Thoracic aorta (tissue), 2 donors: Measurements from ENCODE around the gene FILIP1. TPM values are rescaled to one million over a fixed set of nuclear protein-coding genes. Genes with fewer than 3 reads are reported as not detected.
"Not testable (repeated sequence)": the region's sequence is repeated elsewhere in the genome, so short reads cannot be mapped to it uniquely, and the experiment has no call there.

Source experiments
- ATAC-seq: fragments of 150-250 bp; one replicate; pipeline ENCODE4 v1.8.0; 2017; ENCODE audit warnings: low read depth; ENCODE audit not compliant: insufficient number of reproducible peaks, low FRiP score
- DNase-seq: peaks from one replicate; pipeline ENCODE4 v3.0.0-alpha.2; 2020; ENCODE audit warnings: low spot score
- H3K27ac ChIP-seq, 2 donors: fragments of 200-600 bp; sonication (generic); 1 replicate in 1 of 2; 2 replicates in 1 of 2; pipeline ENCODE4 v1.5.1; 2016; ENCODE audit warnings: mild to moderate bottlenecking in 2 of 2, moderate library complexity in 2 of 2
- H3K27me3 ChIP-seq: fragments of 200-600 bp; sonication (generic); replicated peaks from 2 replicates; pipeline ENCODE4 v1.6.0; 2016; ENCODE audit warnings: mild to moderate bottlenecking; ENCODE audit not compliant: insufficient read depth
- H3K36me3 ChIP-seq: fragments of 200-600 bp; sonication (generic); one replicate; pipeline ENCODE4 v1.5.1; 2016
- H3K4me1 ChIP-seq, 2 donors: fragments of 200-600 bp; sonication (generic); 1 replicate in 1 of 2; 2 replicates in 1 of 2; pipeline versions ENCODE4 v1.5.1 to v1.6.0; 2016; ENCODE audit warnings: low read depth in 2 of 2, mild to moderate bottlenecking in 1 of 2; ENCODE audit not compliant: control insufficient read depth in 1 of 2
- H3K4me3 ChIP-seq: fragments of 200-600 bp; sonication (generic); 2 replicates; pipeline ENCODE4 v1.5.1; 2016; ENCODE audit warnings: mild to moderate bottlenecking
- H3K9me3 ChIP-seq: fragments of 200-600 bp; sonication (generic); 2 replicates; pipeline ENCODE4 v1.5.1; 2016
- CTCF ChIP-seq: fragments of 200-600 bp; sonication (generic); IDR thresholded peaks from one replicate; pipeline ENCODE4 v1.5.1; 2019; ENCODE audit warnings: antibody characterized with exemption
- total RNA-seq, 2 donors: library from RNA; depleted of rRNA; stranded (reverse); fragments of >200 nt; gene quantifications; one replicate each; pipeline versions ENCODE4 v1.1.0 to v1.2.3, GENCODE V29; 2016

FILIP1 gene
- total RNA-seq, 2 donors from 2014 or later = 23.4 to 43.8 TPM

GRCh38 chr6:75438013-75438431 is 55.6 kb downstream of the FILIP1 start:
- Histone ChIP-seq H3K9me3 (no peaks in the 10 kb centered on the region), H3K27ac (peak overlapping the region; percentile 58), H3K4me3 (no peak overlapping the region), H3K27me3 (no peaks in the 10 kb centered on the region), H3K4me1 (peaks cover 27 to 44% of the 10 kb centered on the region in 2 donors), H3K36me3 (no peaks in the 10 kb centered on the region)
- no peak for TF ChIP-seq CTCF
- ATAC-seq (no peak), DNase-seq (no peak)

GRCh38 chr6:75437421-75437891 is 56.1 kb downstream of the FILIP1 start:
- H3K27ac ChIP-seq = peak overlapping the region; percentile 58
- H3K36me3 ChIP-seq = no peaks in the 10 kb centered on the region
- TF ChIP-seq CTCF = no peak
- no peaks in the 10 kb centered on the region for H3K9me3 ChIP-seq
- peaks cover 27 to 44% of the 10 kb centered on the region in 2 donors for H3K4me1 ChIP-seq
- H3K27me3 ChIP-seq = no peaks in the 10 kb centered on the region
- H3K4me3 ChIP-seq = peak overlapping the region; percentile 8
- DNase-seq = no peak
- ATAC-seq = peak; percentile 82

- H3K36me3 ChIP-seq = no peaks in the 10 kb centered on the region
- DNase-seq (no peak), ATAC-seq (no peak)
- peak overlapping the region; percentile 58 for H3K27ac ChIP-seq
- no peaks in the 10 kb centered on the region for H3K27me3 ChIP-seq
- TF ChIP-seq CTCF = no peak
- no peaks in the 10 kb centered on the region for H3K9me3 ChIP-seq
- peak overlapping the region; percentile 8 for H3K4me3 ChIP-seq
- H3K4me1 ChIP-seq = peaks cover 30 to 49% of the 10 kb centered on the region in 2 donors
Measured at GRCh38 chr6:75436869-75437268, 56.7 kb downstream of the FILIP1 start.

GRCh38 chr6:75432809-75433208 is 60.8 kb downstream of the FILIP1 start:
- not testable (repeated sequence) for H3K4me3 ChIP-seq, H3K36me3 ChIP-seq, H3K27ac ChIP-seq, ATAC-seq, DNase-seq, H3K9me3 ChIP-seq, H3K27me3 ChIP-seq
- H3K4me1 ChIP-seq = peaks cover 47 to 64% of the 10 kb centered on the region in 2 donors

- peak; percentile 13 for DNase-seq
- Histone ChIP-seq H3K9me3 (no peaks in the 10 kb centered on the region), H3K36me3 (no peaks in the 10 kb centered on the region), H3K27me3 (no peaks in the 10 kb centered on the region), H3K4me1 (peaks cover 36 to 58% of the 10 kb centered on the region in 2 donors), H3K4me3 (peak overlapping the region; percentile 34), H3K27ac (peak overlapping the region; percentile 73 to 86)
- peak; percentile 94 for ATAC-seq
- no peak for TF ChIP-seq CTCF
Measured at GRCh38 chr6:75431379-75431778, 62.2 kb downstream of the FILIP1 start.
